ENCODE measurements around the gene ABCD2. TPM values are rescaled to one million over a fixed set of nuclear protein-coding genes. Genes with fewer than 3 reads are reported as not detected.

ABCD2 gene
- total RNA-seq, 4 donors from 2014 or later: 0.07 to 0.20 (median 0.10) TPM; not detected in 1

DNA sequence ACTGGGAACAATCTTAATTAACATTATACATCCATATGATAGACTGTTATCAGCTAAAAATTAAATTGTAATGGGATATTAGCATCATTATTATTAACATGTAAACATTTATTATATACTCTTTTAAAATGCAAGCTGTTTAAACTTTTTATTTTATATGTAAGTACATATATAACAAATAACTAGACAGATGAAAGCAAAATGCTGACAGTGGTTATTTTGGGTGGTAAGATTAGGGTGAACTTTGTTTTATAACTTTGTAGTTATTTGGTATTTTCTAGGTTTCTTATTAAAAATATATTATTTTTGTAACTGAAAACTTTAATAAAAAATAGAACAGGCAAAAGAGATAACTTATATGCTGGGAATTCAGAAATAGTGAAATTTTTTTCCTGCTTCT, 114.0 kb downstream of the ABCD2 start:
- intact Hi-C loops (cut with DNase I; ENCODE audit: low total_unique reads): no loop called here
- ATAC-seq (no peak), DNase-seq (no peak)
- Histone ChIP-seq H3K4me1 (no peaks in the 10 kb centered on the region), H3K4me3 (no peak overlapping the region), H3K36me3 (no peaks in the 10 kb centered on the region), H3K27ac (no peak overlapping the region), H3K27me3 (no peaks in the 10 kb centered on the region), H3K9me3 (no peaks in the 10 kb centered on the region)
- in situ Hi-C loops (cut with MboI; ENCODE audit: low sequenced_read_pairs in 4 of 4): no loop called here
- TF ChIP-seq, protein P1, sequence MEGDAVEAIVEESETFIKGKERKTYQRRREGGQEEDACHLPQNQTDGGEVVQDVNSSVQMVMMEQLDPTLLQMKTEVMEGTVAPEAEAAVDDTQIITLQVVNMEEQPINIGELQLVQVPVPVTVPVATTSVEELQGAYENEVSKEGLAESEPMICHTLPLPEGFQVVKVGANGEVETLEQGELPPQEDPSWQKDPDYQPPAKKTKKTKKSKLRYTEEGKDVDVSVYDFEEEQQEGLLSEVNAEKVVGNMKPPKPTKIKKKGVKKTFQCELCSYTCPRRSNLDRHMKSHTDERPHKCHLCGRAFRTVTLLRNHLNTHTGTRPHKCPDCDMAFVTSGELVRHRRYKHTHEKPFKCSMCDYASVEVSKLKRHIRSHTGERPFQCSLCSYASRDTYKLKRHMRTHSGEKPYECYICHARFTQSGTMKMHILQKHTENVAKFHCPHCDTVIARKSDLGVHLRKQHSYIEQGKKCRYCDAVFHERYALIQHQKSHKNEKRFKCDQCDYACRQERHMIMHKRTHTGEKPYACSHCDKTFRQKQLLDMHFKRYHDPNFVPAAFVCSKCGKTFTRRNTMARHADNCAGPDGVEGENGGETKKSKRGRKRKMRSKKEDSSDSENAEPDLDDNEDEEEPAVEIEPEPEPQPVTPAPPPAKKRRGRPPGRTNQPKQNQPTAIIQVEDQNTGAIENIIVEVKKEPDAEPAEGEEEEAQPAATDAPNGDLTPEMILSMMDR (IDR thresholded peaks at IDR 0.05 in 4 of 5, conservative IDR thresholded peaks at IDR 0.05 in 1 of 5): no peak
- no peak for TF ChIP-seq POLR2A (IDR thresholded peaks at IDR 0.05)

GRCh38 chr12:39505023-39505422, 114.6 kb downstream of the ABCD2 start:
- in situ Hi-C loops (cut with MboI; ENCODE audit: low sequenced_read_pairs in 4 of 4) (no loop called here), intact Hi-C loops (cut with DNase I; ENCODE audit: low total_unique reads) (no loop called here)
- H3K4me3 ChIP-seq: no peak overlapping the region

DNA sequence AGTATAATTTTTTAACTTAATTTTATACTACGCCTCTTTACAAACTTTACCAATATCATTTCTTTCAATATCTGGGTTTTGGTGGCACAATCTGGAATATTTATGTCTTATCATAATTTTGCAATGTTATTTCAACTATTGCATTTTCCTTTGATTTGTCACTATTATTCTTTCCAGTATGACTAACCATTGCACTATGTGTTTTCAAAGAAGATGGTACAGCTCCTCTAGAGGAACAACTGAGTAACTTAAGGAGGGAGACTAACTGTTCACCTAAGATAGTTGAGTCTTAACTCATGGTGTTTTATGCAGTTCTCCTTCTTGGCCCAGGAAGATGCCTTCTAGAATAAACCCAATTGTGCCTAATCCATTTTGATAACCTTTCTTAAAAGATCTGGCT, 116.2 kb downstream of the ABCD2 start:
- no peak for ATAC-seq
- H3K4me1 ChIP-seq: no peaks in the 10 kb centered on the region
- DNase-seq: no peak
- no peak for TF ChIP-seq POLR2A (IDR thresholded peaks at IDR 0.05)
- TF ChIP-seq, protein P1 (IDR thresholded peaks at IDR 0.05 in 4 of 5, conservative IDR thresholded peaks at IDR 0.05 in 1 of 5): no peak
- no peaks in the 10 kb centered on the region for H3K27me3 ChIP-seq
- in situ Hi-C loops (cut with MboI; ENCODE audit: low sequenced_read_pairs in 4 of 4) (no loop called here), intact Hi-C loops (cut with DNase I; ENCODE audit: low total_unique reads) (no loop called here)
- no peaks in the 10 kb centered on the region for H3K9me3 ChIP-seq
- no peak overlapping the region for H3K4me3 ChIP-seq
- H3K27ac ChIP-seq: no peak overlapping the region
- H3K36me3 ChIP-seq: no peaks in the 10 kb centered on the region

More at GRCh38 chr12:39505023-39505422, 114.6 kb downstream of the ABCD2 start:
- Histone ChIP-seq H3K36me3 (no peaks in the 10 kb centered on the region), H3K27ac (no peak overlapping the region), H3K9me3 (no peaks in the 10 kb centered on the region), H3K27me3 (no peaks in the 10 kb centered on the region), H3K4me1 (no peaks in the 10 kb centered on the region)
- no peak for ATAC-seq
- DNase-seq: no peak
- TF ChIP-seq, protein P1 (IDR thresholded peaks at IDR 0.05 in 4 of 5, conservative IDR thresholded peaks at IDR 0.05 in 1 of 5): no peak
- no peak for TF ChIP-seq POLR2A (IDR thresholded peaks at IDR 0.05)

GRCh38 chr12:39502726-39503125, 116.9 kb downstream of the ABCD2 start:
- Histone ChIP-seq H3K4me1 (no peaks in the 10 kb centered on the region), H3K27me3 (no peaks in the 10 kb centered on the region), H3K27ac (no peak overlapping the region), H3K9me3 (no peaks in the 10 kb centered on the region), H3K4me3 (no peak overlapping the region), H3K36me3 (no peaks in the 10 kb centered on the region)
- in situ Hi-C loops (cut with MboI; ENCODE audit: low sequenced_read_pairs in 4 of 4): no loop called here
- ATAC-seq: no peak
- DNase-seq: no peak
- no peak for TF ChIP-seq POLR2A (IDR thresholded peaks at IDR 0.05)
- TF ChIP-seq, protein P1 (IDR thresholded peaks at IDR 0.05 in 4 of 5, conservative IDR thresholded peaks at IDR 0.05 in 1 of 5): no peak
- intact Hi-C loops (cut with DNase I; ENCODE audit: low total_unique reads): no loop called here

Other genes with a start within 250 kb of the ABCD2 start
- 10 to 100 TPM; 28.4 to 36.4 (median 33.1) TPM for gene KIF21A, start 176.7 kb downstream of the ABCD2 start, total RNA-seq